ENCODE measurements around the gene RASSF4. TPM values are rescaled to one million over a fixed set of nuclear protein-coding genes. Genes with fewer than 3 reads are reported as not detected.

RASSF4 gene
- total RNA-seq, 2 donors from 2014 or later = 1.7 to 4.4 TPM

- no peak overlapping the region for H3K4me3 Mint-ChIP-seq
- H3K9me3 Mint-ChIP-seq = no peaks in the 10 kb centered on the region
- no peak overlapping the region for H3K27ac Mint-ChIP-seq
- no peaks in the 10 kb centered on the region for H3K4me1 Mint-ChIP-seq
- no peak for ATAC-seq (replicated peaks)
- no peaks in the 10 kb centered on the region for H3K36me3 Mint-ChIP-seq (ENCODE audit: low read depth)
- H3K27me3 Mint-ChIP-seq = peaks cover 9% of the 10 kb centered on the region
Measured at GRCh38 chr10:44988957-44989585, 29.5 kb downstream of the RASSF4 start.

- Mint-ChIP-seq H3K36me3 (ENCODE audit: low read depth) (no peaks in the 10 kb centered on the region), H3K27me3 (peaks cover 9% of the 10 kb centered on the region), H3K4me3 (no peak overlapping the region), H3K9me3 (no peaks in the 10 kb centered on the region), H3K27ac (no peak overlapping the region), H3K4me1 (no peaks in the 10 kb centered on the region)
- no peak for ATAC-seq (replicated peaks)
Measured at GRCh38 chr10:44989597-44990301, 30.1 kb downstream of the RASSF4 start.

GRCh38 chr10:44990302-44990655 is 30.7 kb downstream of the RASSF4 start:
- Mint-ChIP-seq H3K9me3 (no peaks in the 10 kb centered on the region), H3K36me3 (ENCODE audit: low read depth) (no peaks in the 10 kb centered on the region), H3K4me1 (no peaks in the 10 kb centered on the region), H3K27me3 (peaks cover 9% of the 10 kb centered on the region), H3K4me3 (no peak overlapping the region), H3K27ac (no peak overlapping the region)
- no peak for ATAC-seq (replicated peaks)

GRCh38 chr10:44990965-44991364 is 31.4 kb downstream of the RASSF4 start:
- H3K4me1 Mint-ChIP-seq = peaks cover 5% of the 10 kb centered on the region
- H3K9me3 Mint-ChIP-seq = no peaks in the 10 kb centered on the region

GRCh38 chr10:44991571-44991970 is 32.0 kb downstream of the RASSF4 start:
- no peak overlapping the region for H3K4me3 Mint-ChIP-seq
- no peak overlapping the region for H3K27ac Mint-ChIP-seq
- no peaks in the 10 kb centered on the region for H3K9me3 Mint-ChIP-seq
- no peak for ATAC-seq (replicated peaks)
- peaks cover 9% of the 10 kb centered on the region for H3K27me3 Mint-ChIP-seq
- H3K36me3 Mint-ChIP-seq (ENCODE audit: low read depth) = no peaks in the 10 kb centered on the region
- H3K4me1 Mint-ChIP-seq = peaks cover 5% of the 10 kb centered on the region

More at GRCh38 chr10:44990965-44991364, 31.4 kb downstream of the RASSF4 start:
- no peak overlapping the region for H3K4me3 Mint-ChIP-seq
- H3K27me3 Mint-ChIP-seq = peaks cover 9% of the 10 kb centered on the region
- no peaks in the 10 kb centered on the region for H3K36me3 Mint-ChIP-seq (ENCODE audit: low read depth)
- H3K27ac Mint-ChIP-seq = no peak overlapping the region
- no peak for ATAC-seq (replicated peaks)

- no peaks in the 10 kb centered on the region for H3K36me3 Mint-ChIP-seq (ENCODE audit: low read depth)
- ATAC-seq (replicated peaks) = no peak
- no peak overlapping the region for H3K4me3 Mint-ChIP-seq
- no peak overlapping the region for H3K27ac Mint-ChIP-seq
- no peaks in the 10 kb centered on the region for H3K9me3 Mint-ChIP-seq
- peaks cover 9% of the 10 kb centered on the region for H3K27me3 Mint-ChIP-seq
- H3K4me1 Mint-ChIP-seq = peaks cover 5% of the 10 kb centered on the region
Measured at GRCh38 chr10:44992070-44992731, 32.6 kb downstream of the RASSF4 start.

- Mint-ChIP-seq H3K9me3 (no peaks in the 10 kb centered on the region), H3K4me1 (peaks cover 5% of the 10 kb centered on the region), H3K27me3 (peaks cover 9% of the 10 kb centered on the region), H3K36me3 (ENCODE audit: low read depth) (no peaks in the 10 kb centered on the region), H3K27ac (no peak overlapping the region), H3K4me3 (no peak overlapping the region)
- ATAC-seq (replicated peaks) = no peak
Measured at GRCh38 chr10:44992732-44993225, 33.2 kb downstream of the RASSF4 start.

GRCh38 chr10:44993226-44993921 is 33.8 kb downstream of the RASSF4 start:
- Mint-ChIP-seq H3K4me1 (peaks cover 5% of the 10 kb centered on the region), H3K4me3 (no peak overlapping the region), H3K36me3 (ENCODE audit: low read depth) (no peaks in the 10 kb centered on the region), H3K9me3 (no peaks in the 10 kb centered on the region), H3K27me3 (peaks cover 8% of the 10 kb centered on the region), H3K27ac (no peak overlapping the region)
- ATAC-seq (replicated peaks) = no peak

GRCh38 chr10:44993922-44994751 is 34.5 kb downstream of the RASSF4 start:
- Mint-ChIP-seq H3K4me3 (no peak overlapping the region), H3K36me3 (ENCODE audit: low read depth) (no peaks in the 10 kb centered on the region), H3K4me1 (peaks cover 5% of the 10 kb centered on the region), H3K27me3 (peaks cover 4% of the 10 kb centered on the region), H3K27ac (no peak overlapping the region), H3K9me3 (no peaks in the 10 kb centered on the region)
- no peak for ATAC-seq (replicated peaks)

- H3K36me3 Mint-ChIP-seq (ENCODE audit: low read depth) = peaks cover 4% of the 10 kb centered on the region
- peaks cover 3% of the 10 kb centered on the region for H3K9me3 Mint-ChIP-seq
- H3K4me1 Mint-ChIP-seq = peaks cover 8% of the 10 kb centered on the region
- no peak overlapping the region for H3K27ac Mint-ChIP-seq
- peaks cover 4% of the 10 kb centered on the region for H3K27me3 Mint-ChIP-seq
- ATAC-seq (replicated peaks) = no peak
- no peak overlapping the region for H3K4me3 Mint-ChIP-seq
Measured at GRCh38 chr10:44994752-44995530, 35.3 kb downstream of the RASSF4 start.

GRCh38 chr10:44995581-44995913 is 35.9 kb downstream of the RASSF4 start:
- Mint-ChIP-seq H3K4me1 (peaks cover 11% of the 10 kb centered on the region), H3K36me3 (ENCODE audit: low read depth) (peaks cover 7% of the 10 kb centered on the region), H3K9me3 (peaks cover 7% of the 10 kb centered on the region), H3K27me3 (no peaks in the 10 kb centered on the region), H3K4me3 (no peak overlapping the region), H3K27ac (peak overlapping the region; percentile 41)
- no peak for ATAC-seq (replicated peaks)

GRCh38 chr10:44995914-44996669 is 36.5 kb downstream of the RASSF4 start:
- no peak overlapping the region for H3K4me3 Mint-ChIP-seq
- peaks cover 11% of the 10 kb centered on the region for H3K4me1 Mint-ChIP-seq
- H3K27ac Mint-ChIP-seq = peak overlapping the region; percentile 41
- peaks cover 7% of the 10 kb centered on the region for H3K9me3 Mint-ChIP-seq
- H3K36me3 Mint-ChIP-seq (ENCODE audit: low read depth) = peaks cover 7% of the 10 kb centered on the region
- ATAC-seq (replicated peaks) = no peak
- H3K27me3 Mint-ChIP-seq = no peaks in the 10 kb centered on the region

All from activated T-helper 17 cell treated with anti-CD3 and anti-CD28 coated beads, Interleukin-2, amount 50 U/mL, for 72 hours (primary cell).